HepG2 (cell line): ENCODE results near the gene YBX2.

Experiments
- CTCF ChIP-seq: sonication (generic); formaldehyde crosslinking; IDR thresholded peaks from 2 replicates; pipeline ENCODE4 v1.5.0; 2020; ENCODE audit warnings: mild to moderate bottlenecking, missing genetic modification reagents, moderate library complexity
- EP300 ChIP-seq, 3 experiments: sonication (generic) in 1 of 3; formaldehyde crosslinking in 1 of 3; IDR thresholded peaks; 2 replicates each; pipeline versions ENCODE4 v1.5.1 to v1.6.1; 2011 to 2020; ENCODE audit warnings: low read depth in 2 of 3, low read length in 2 of 3, borderline replicate concordance in 1 of 3, improper control_type of control experiment in 1 of 3, mild to moderate bottlenecking in 1 of 3, missing genetic modification reagents in 1 of 3, moderate library complexity in 1 of 3
- MYC ChIP-seq: sonication (generic); formaldehyde crosslinking; IDR thresholded peaks from 2 replicates; pipeline ENCODE4 v1.9.0; 2021; ENCODE audit warnings: missing genetic modification reagents, borderline replicate concordance
- TP53 ChIP-seq: sonication (generic); formaldehyde crosslinking; conservative IDR thresholded peaks from 2 replicates; pipeline ENCODE4 v1.4.0; 2020; ENCODE audit warnings: missing genetic modification reagents
- ZNF274 ChIP-seq: sonication (generic); formaldehyde crosslinking; IDR thresholded peaks from 2 replicates; pipeline ENCODE4 v1.5.1; 2020; ENCODE audit warnings: mild to moderate bottlenecking, missing genetic modification reagents

GRCh38 chr17:7311110-7311705 is 16.8 kb upstream of the YBX2 start:
- TF ChIP-seq EP300 (IDR thresholded peaks at IDR 0.05; ENCODE audit: low read depth in 2 of 2, low read length in 2 of 2) (no peak), EP300 (CRISPR knock-in tag; IDR thresholded peaks at IDR 0.05; ENCODE audit: borderline replicate concordance) (no peak), MYC (CRISPR knock-in tag) (no peak), CTCF (CRISPR knock-in tag) (no peak), TP53 (CRISPR knock-in tag) (no peak), ZNF274 (CRISPR knock-in tag) (no peak)
